IMR-90 (cell line): ENCODE data around the gene AUTS2. TPM values are rescaled to one million over a fixed set of nuclear protein-coding genes. Genes with fewer than 3 reads are reported as not detected.

Source experiments
- ATAC-seq: fragments of 200-7000 bp; cut with Tn5 transposase; 2 replicates; pipeline ENCODE4 v1.9.1; 2020; ENCODE audit warnings: low read depth, mild to moderate bottlenecking, moderate library complexity
- BruUV-seq: library from RNA; stranded (reverse); fragments of 400-500 nt; replicated peaks from 2 replicates; lab custom pipeline; 2021; lab: Mats Ljungman, UMichigan
- CTCF ChIA-PET: fragments of 300-600 bp; formaldehyde crosslinking; extraction: SDS; loops from one replicate; lab custom pipeline; 2021; ENCODE audit warnings: antibody characterized with exemption; lab: Yijun Ruan, JAX
- POLR2A ChIA-PET: fragments of 300-600 bp; sonication (Branson Sonifier 250); formaldehyde crosslinking; loops from one replicate; lab custom pipeline; 2022; ENCODE audit warnings: antibody characterized with exemption; ENCODE audit not compliant: unreplicated experiment; lab: Charles Lee
- DNase-seq: peaks from one replicate; pipeline ENCODE4 v3.0.0; 2013
- H2AFZ ChIP-seq: replicated peaks from 2 replicates; pipeline ENCODE3; 2013; ENCODE audit warnings: low read length, mild to moderate bottlenecking; ENCODE audit not compliant: poor library complexity
- H2AK5ac ChIP-seq: 2 replicates; pipeline ENCODE4 v1.6.1; 2013; ENCODE audit warnings: low read depth, low read length, inconsistent platforms
- H2AK9ac ChIP-seq: replicated peaks from 2 replicates; pipeline ENCODE3; 2013; ENCODE audit warnings: mild to moderate bottlenecking, low read depth, low read length, moderate library complexity; ENCODE audit not compliant: poor library complexity
- H2BK120ac ChIP-seq: 2 replicates; pipeline ENCODE4 v1.6.1; 2013; ENCODE audit warnings: low read depth, low read length, inconsistent platforms
- H2BK15ac ChIP-seq: 3 replicates; pipeline ENCODE4 v1.6.1; 2013; ENCODE audit warnings: low read depth, low read length, inconsistent platforms
- H2BK20ac ChIP-seq: 2 replicates; pipeline ENCODE4 v1.6.1; 2013; ENCODE audit warnings: low read depth, mild to moderate bottlenecking, inconsistent platforms, low read length, moderate library complexity
- H2BK5ac ChIP-seq: 2 replicates; pipeline ENCODE4 v1.6.1; 2013; ENCODE audit warnings: mild to moderate bottlenecking, low read depth, low read length, inconsistent platforms; ENCODE audit not compliant: poor library complexity, severe bottlenecking
- H3K14ac ChIP-seq: replicated peaks from 2 replicates; pipeline ENCODE4 v1.6.1; 2013; ENCODE audit warnings: low read depth, low read length, inconsistent platforms
- H3K18ac ChIP-seq: 2 replicates; pipeline ENCODE4 v1.6.1; 2013; ENCODE audit warnings: low read depth, low read length, control low read depth
- H3K23ac ChIP-seq: 2 replicates; pipeline ENCODE4 v1.6.1; 2013; ENCODE audit warnings: low read depth, low read length, inconsistent platforms
- H3K27ac ChIP-seq: 2 replicates; pipeline ENCODE4 v1.5.1; 2013; ENCODE audit warnings: mild to moderate bottlenecking, control low read depth, low read length; ENCODE audit not compliant: insufficient read depth
- H3K27me3 ChIP-seq: 2 replicates; pipeline ENCODE4 v1.6.1; 2013; ENCODE audit warnings: low read length; ENCODE audit not compliant: control insufficient read depth, insufficient read depth
- H3K36me3 ChIP-seq: 2 replicates; pipeline ENCODE4 v1.6.1; 2013; ENCODE audit warnings: low read length, mixed read lengths; ENCODE audit not compliant: control insufficient read depth, insufficient read depth
- H3K4ac ChIP-seq: 2 replicates; pipeline ENCODE4 v1.6.1; 2013; ENCODE audit warnings: low read depth, low read length, inconsistent platforms
- H3K4me1 ChIP-seq: 2 replicates; pipeline ENCODE4 v1.6.1; 2013; ENCODE audit warnings: low read length, mixed read lengths; ENCODE audit not compliant: control insufficient read depth, insufficient read depth
- H3K4me2 ChIP-seq: 2 replicates; pipeline ENCODE4 v1.6.1; 2013; ENCODE audit warnings: low read depth, mild to moderate bottlenecking, control low read depth, low read length, moderate library complexity
- H3K4me3 ChIP-seq: 2 replicates; pipeline ENCODE4 v1.5.1; 2013; ENCODE audit warnings: low read depth, mild to moderate bottlenecking, control low read depth, low read length, moderate library complexity; ENCODE audit not compliant: insufficient read depth
- H3K56ac ChIP-seq: 2 replicates; pipeline ENCODE4 v1.6.1; 2013; ENCODE audit warnings: low read length, inconsistent platforms; ENCODE audit not compliant: insufficient read depth; ENCODE audit errors: extremely low read depth
- H3K79me1 ChIP-seq, 2 experiments: 2 replicates each; pipeline ENCODE4 v1.6.1; 2013; ENCODE audit warnings: low read length in 2 of 2, inconsistent platforms in 1 of 2, low read depth in 1 of 2
- H3K9ac ChIP-seq: 2 replicates; pipeline ENCODE4 v1.6.1; 2013; ENCODE audit warnings: low read depth, low read length, control low read depth
- H3K9me1 ChIP-seq: 2 replicates; pipeline ENCODE4 v1.6.1; 2013; ENCODE audit warnings: low read length, inconsistent platforms; ENCODE audit not compliant: insufficient read depth
- H3K9me3 ChIP-seq: 2 replicates; pipeline ENCODE4 v1.6.1; 2013; ENCODE audit warnings: low read length; ENCODE audit not compliant: control insufficient read depth, insufficient read depth
- H4K20me1 ChIP-seq: 2 replicates; pipeline ENCODE4 v1.6.1; 2013; ENCODE audit warnings: low read length, inconsistent platforms; ENCODE audit not compliant: insufficient read depth
- H4K5ac ChIP-seq: 2 replicates; pipeline ENCODE4 v1.6.1; 2013; ENCODE audit warnings: mild to moderate bottlenecking, low read depth, low read length, control low read depth
- H4K8ac ChIP-seq, 2 experiments: 2 replicates each; pipeline ENCODE4 v1.6.1; 2013; ENCODE audit warnings: low read depth in 2 of 2, low read length in 2 of 2, control low read depth in 1 of 2, inconsistent platforms in 1 of 2
- H4K91ac ChIP-seq: 2 replicates; pipeline ENCODE4 v1.6.1; 2013; ENCODE audit warnings: low read depth, low read length, inconsistent platforms; ENCODE audit not compliant: insufficient read depth
- BHLHE40 ChIP-seq: fragments of 150-350 bp; IDR thresholded peaks from 2 replicates; pipeline ENCODE4 v1.6.1; 2016; ENCODE audit warnings: mild to moderate bottlenecking, low read depth, low read length
- CHD1 ChIP-seq: IDR thresholded peaks from 2 replicates; pipeline ENCODE4 v1.6.1; 2012; ENCODE audit warnings: low read depth, low read length, improper control_type of control experiment
- ELK1 ChIP-seq: fragments of 150-350 bp; IDR thresholded peaks from 2 replicates; pipeline ENCODE4 v1.6.1; 2016; ENCODE audit warnings: low read depth, mild to moderate bottlenecking, low read length, moderate library complexity, borderline replicate concordance
- NFE2L2 ChIP-seq: fragments of 150-350 bp; IDR thresholded peaks from 2 replicates; pipeline ENCODE4 v1.6.1; 2016; ENCODE audit warnings: low read depth, mild to moderate bottlenecking, low read length
- POLR2A ChIP-seq: IDR thresholded peaks from 2 replicates; pipeline ENCODE4 v1.6.1; 2012; ENCODE audit warnings: mild to moderate bottlenecking, low read depth, low read length
- RAD21 ChIP-seq: IDR thresholded peaks from 2 replicates; pipeline ENCODE4 v1.6.1; 2012; ENCODE audit warnings: low read length, improper control_type of control experiment
- RCOR1 ChIP-seq: IDR thresholded peaks from 2 replicates; pipeline ENCODE4 v1.6.1; 2012; ENCODE audit warnings: mild to moderate bottlenecking, low read length, improper control_type of control experiment; ENCODE audit not compliant: insufficient replicate concordance
- RFX5 ChIP-seq: IDR thresholded peaks from 2 replicates; pipeline ENCODE4 v1.8.0; 2012; ENCODE audit warnings: low read depth, mild to moderate bottlenecking, low read length, moderate library complexity
- SMC3 ChIP-seq: fragments of 150-350 bp; IDR thresholded peaks from 2 replicates; pipeline ENCODE4 v1.6.1; 2016; ENCODE audit warnings: low read depth, mild to moderate bottlenecking, antibody characterized with exemption, low read length, moderate library complexity
- WGBS, 2 experiments: methylation state at CpG; one replicate each; pipeline versions ENCODE4 v1.1.5 to v1.1.7; 2013; ENCODE audit warnings: missing lambda C conversion rate in 2 of 2; ENCODE audit not compliant: insufficient read length in 1 of 2; ENCODE audit errors: extremely low coverage in 2 of 2; 5-methylcytosine and 5-hydroxymethylcytosine counted together
- dilution Hi-C: fragments of 300-500 bp; cut with HindIII; formaldehyde crosslinking; loops from one replicate; pipeline ENCODE4 v1.14.3; 2018; ENCODE audit warnings: low sequenced_read_pairs; ENCODE audit not compliant: unreplicated experiment
- in situ Hi-C: fragments of 300-500 bp; cut with MboI; formaldehyde crosslinking; loops from 3 replicates; pipeline ENCODE4 v1.14.3; 2019; ENCODE audit warnings: low sequenced_read_pairs, inconsistent platforms, mixed read lengths
- intact Hi-C: fragments of 100-400 bp; cut with micrococcal nuclease; formaldehyde crosslinking; loops from 2 replicates; pipeline ENCODE4 v1.10.0; 2022
- polyA plus RNA-seq, 3 experiments: library from polyadenylated mRNA; depleted of rRNA; stranded (reverse); fragments of >200 nt; gene quantifications; 2 replicates each; pipeline ENCODE4 v1.2.3, GENCODE V29; 2012; ENCODE audit warnings: low replicate concordance in 1 of 3
- total RNA-seq: library from RNA; depleted of rRNA; stranded (reverse); fragments of >200 nt; gene quantifications from 2 replicates; pipeline ENCODE4 v1.2.3, GENCODE V29; 2012
- TF ChIP-seq, protein P1 (sequence below): fragments of 150-350 bp; IDR thresholded peaks from 2 replicates; pipeline ENCODE4 v1.6.1; 2017; ENCODE audit warnings: mild to moderate bottlenecking, antibody characterized with exemption, low read length, low read depth

The AUTS2 gene
- total and polyA plus RNA-seq, 2 of the 4 experiments (the other 2 are of a cell fraction): 0.90 to 3.0 TPM

- no peak overlapping the region for H3K18ac ChIP-seq
- dilution Hi-C loops: no loop called here
- no peak overlapping the region for H2BK15ac ChIP-seq
- H3K14ac ChIP-seq: no peak overlapping the region
- H2BK5ac ChIP-seq: no peak overlapping the region
- no peak overlapping the region for H3K4ac ChIP-seq
- H2AK5ac ChIP-seq: no peak overlapping the region
- no peaks in the 10 kb centered on the region for H3K79me1 ChIP-seq
- no peak overlapping the region for H3K23ac ChIP-seq
- H4K5ac ChIP-seq: no peak overlapping the region
- H4K20me1 ChIP-seq: no peaks in the 10 kb centered on the region
- no peaks in the 10 kb centered on the region for H3K4me1 ChIP-seq
- H3K9ac ChIP-seq: no peak overlapping the region
- in situ Hi-C loops: no loop called here
- ATAC-seq (no peak), DNase-seq (no peak)
- TF ChIP-seq CHD1 (no peak), RFX5 (no peak), SMC3 (no peak), BHLHE40 (no peak), RAD21 (no peak), NFE2L2 (no peak), POLR2A (no peak), ELK1 (no peak), RCOR1 (no peak)
- TF ChIP-seq, protein P1, sequence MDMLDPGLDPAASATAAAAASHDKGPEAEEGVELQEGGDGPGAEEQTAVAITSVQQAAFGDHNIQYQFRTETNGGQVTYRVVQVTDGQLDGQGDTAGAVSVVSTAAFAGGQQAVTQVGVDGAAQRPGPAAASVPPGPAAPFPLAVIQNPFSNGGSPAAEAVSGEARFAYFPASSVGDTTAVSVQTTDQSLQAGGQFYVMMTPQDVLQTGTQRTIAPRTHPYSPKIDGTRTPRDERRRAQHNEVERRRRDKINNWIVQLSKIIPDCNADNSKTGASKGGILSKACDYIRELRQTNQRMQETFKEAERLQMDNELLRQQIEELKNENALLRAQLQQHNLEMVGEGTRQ: no peak
- CTCF ChIA-PET: no interaction called here
- no peaks in the 10 kb centered on the region for H3K9me1 ChIP-seq
- H2BK120ac ChIP-seq: no peak overlapping the region
- H3K4me2 ChIP-seq: no peak overlapping the region
- no peak overlapping the region for H2BK20ac ChIP-seq
- no peak overlapping the region for H3K27ac ChIP-seq
- no TSS peak for BruUV-seq
- intact Hi-C loops: no loop called here
- H3K27me3 ChIP-seq: no peaks in the 10 kb centered on the region
- no peak overlapping the region for H3K56ac ChIP-seq
- H3K36me3 ChIP-seq: no peaks in the 10 kb centered on the region
- no peak overlapping the region for H3K4me3 ChIP-seq
- H2AK9ac ChIP-seq: no peak overlapping the region
- no peak overlapping the region for H4K8ac ChIP-seq
- POLR2A ChIA-PET: no interaction called here
- H2AFZ ChIP-seq: no peak overlapping the region
- 0 out of 2 replicates have a peak, but pooled peaks cover 1% of the 10 kb centered on the region for H3K9me3 ChIP-seq
- H4K91ac ChIP-seq: no peak overlapping the region
- WGBS, 2 experiments: no CpG with 5 or more reads among the region's 4 CpGs
Observed at GRCh38 chr7:70142247-70142932, 544.1 kb downstream of the AUTS2 start.
